Sigmoid colon (tissue), 4 donors: Measurements from ENCODE around the gene RD3L.

Experiments used
- CTCF ChIP-seq, 4 experiments: fragments of 450-650 bp in 3 of 4; fragments of 200-600 bp in 1 of 4; IDR thresholded peaks; one replicate each; pipeline ENCODE4 v1.5.1; 2016 to 2019; ENCODE audit warnings: antibody characterized with exemption in 4 of 4, mild to moderate bottlenecking in 3 of 4, moderate library complexity in 2 of 4
- EP300 ChIP-seq, 4 donors: sonication (generic); formaldehyde crosslinking; IDR thresholded peaks; one replicate each; pipeline ENCODE4 v1.6.1; 2017; ENCODE audit warnings: antibody characterized with exemption in 4 of 4
- POLR2A ChIP-seq, 2 donors: fragments of 450-650 bp; IDR thresholded peaks; one replicate each; pipeline ENCODE4 v1.6.1; 2016; ENCODE audit warnings: antibody characterized with exemption in 2 of 2, mild to moderate bottlenecking in 2 of 2, moderate library complexity in 2 of 2
- POLR2AphosphoS5 ChIP-seq, 4 donors: sonication (generic); formaldehyde crosslinking; IDR thresholded peaks; one replicate each; pipeline ENCODE4 v1.6.1; 2017; ENCODE audit warnings: antibody characterized with exemption in 4 of 4

GRCh38 chr14:103930051-103930604 is 12.2 kb downstream of the RD3L start:
- TF ChIP-seq CTCF (IDR thresholded peaks at IDR 0.05) (no peak), POLR2AphosphoS5 (IDR thresholded peaks at IDR 0.05) (no peak), EP300 (IDR thresholded peaks at IDR 0.05) (no peak), POLR2A (IDR thresholded peaks at IDR 0.05) (no peak)
